Brain microvascular endothelial cell (primary cell): ENCODE results near the gene CNKSR3.

ENCODE experiments used
- DNase-seq: peaks from one replicate; pipeline ENCODE4 v3.0.0-alpha.2; 2020
- H3K27ac ChIP-seq: fragments of 250-450 bp; sonication (Bioruptor Pico); 2 replicates; pipeline ENCODE4 v1.5.1; 2020; ENCODE audit warnings: mild to moderate bottlenecking, moderate library complexity
- H3K27me3 ChIP-seq: fragments of 250-450 bp; sonication (Bioruptor Pico); replicated peaks from 2 replicates; pipeline ENCODE4 v1.5.1; 2020; ENCODE audit warnings: mild to moderate bottlenecking
- H3K36me3 ChIP-seq: fragments of 250-450 bp; sonication (Bioruptor Pico); replicated peaks from 2 replicates; pipeline ENCODE4 v1.5.1; 2020; ENCODE audit warnings: mild to moderate bottlenecking
- H3K4me3 ChIP-seq: 2 replicates; pipeline ENCODE4 v1.5.1; 2011; ENCODE audit warnings: low read depth, mild to moderate bottlenecking, control low read depth, low read length, moderate library complexity
- in situ Hi-C: cut with HindIII; loops from 2 replicates; pipeline ENCODE4 v1.10.0; 2017; ENCODE audit warnings: low sequenced_read_pairs, low pct_ligation_motif_present
- TF ChIP-seq, protein P1 (sequence below): IDR thresholded peaks from 2 replicates; pipeline ENCODE4 v1.5.1; 2011; ENCODE audit warnings: low read depth, mild to moderate bottlenecking, moderate library complexity, low read length, control low read depth, inconsistent platforms; ENCODE audit errors: missing control alignments

The CNKSR3 gene

DNA sequence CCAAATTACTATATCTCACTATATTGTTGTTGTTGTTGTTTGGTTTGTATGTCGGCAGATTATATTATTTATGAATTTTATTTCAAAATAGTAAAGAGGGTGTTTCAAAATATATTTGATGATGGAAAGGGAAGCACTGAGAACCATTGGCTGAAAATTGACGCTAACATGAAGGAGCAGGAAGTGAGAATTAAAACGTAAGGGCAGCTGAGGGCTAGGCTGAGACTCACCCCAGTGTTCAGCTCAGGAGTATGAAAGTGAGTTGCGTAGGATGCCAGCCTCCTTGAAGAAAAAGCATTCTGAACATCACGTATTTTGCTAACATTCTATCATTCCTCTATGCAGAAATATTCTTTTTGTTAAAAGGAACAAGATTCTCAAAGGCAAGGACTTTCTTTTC lies 143.1 kb downstream of the CNKSR3 start:
- Histone ChIP-seq H3K27me3 (no peaks in the 10 kb centered on the region), H3K36me3 (no peaks in the 10 kb centered on the region), H3K4me3 (no peak overlapping the region), H3K27ac (no peak overlapping the region)
- TF ChIP-seq, protein P1, sequence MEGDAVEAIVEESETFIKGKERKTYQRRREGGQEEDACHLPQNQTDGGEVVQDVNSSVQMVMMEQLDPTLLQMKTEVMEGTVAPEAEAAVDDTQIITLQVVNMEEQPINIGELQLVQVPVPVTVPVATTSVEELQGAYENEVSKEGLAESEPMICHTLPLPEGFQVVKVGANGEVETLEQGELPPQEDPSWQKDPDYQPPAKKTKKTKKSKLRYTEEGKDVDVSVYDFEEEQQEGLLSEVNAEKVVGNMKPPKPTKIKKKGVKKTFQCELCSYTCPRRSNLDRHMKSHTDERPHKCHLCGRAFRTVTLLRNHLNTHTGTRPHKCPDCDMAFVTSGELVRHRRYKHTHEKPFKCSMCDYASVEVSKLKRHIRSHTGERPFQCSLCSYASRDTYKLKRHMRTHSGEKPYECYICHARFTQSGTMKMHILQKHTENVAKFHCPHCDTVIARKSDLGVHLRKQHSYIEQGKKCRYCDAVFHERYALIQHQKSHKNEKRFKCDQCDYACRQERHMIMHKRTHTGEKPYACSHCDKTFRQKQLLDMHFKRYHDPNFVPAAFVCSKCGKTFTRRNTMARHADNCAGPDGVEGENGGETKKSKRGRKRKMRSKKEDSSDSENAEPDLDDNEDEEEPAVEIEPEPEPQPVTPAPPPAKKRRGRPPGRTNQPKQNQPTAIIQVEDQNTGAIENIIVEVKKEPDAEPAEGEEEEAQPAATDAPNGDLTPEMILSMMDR, result no peak
- no peak for DNase-seq
- in situ Hi-C loops, result no loop called here

DNA sequence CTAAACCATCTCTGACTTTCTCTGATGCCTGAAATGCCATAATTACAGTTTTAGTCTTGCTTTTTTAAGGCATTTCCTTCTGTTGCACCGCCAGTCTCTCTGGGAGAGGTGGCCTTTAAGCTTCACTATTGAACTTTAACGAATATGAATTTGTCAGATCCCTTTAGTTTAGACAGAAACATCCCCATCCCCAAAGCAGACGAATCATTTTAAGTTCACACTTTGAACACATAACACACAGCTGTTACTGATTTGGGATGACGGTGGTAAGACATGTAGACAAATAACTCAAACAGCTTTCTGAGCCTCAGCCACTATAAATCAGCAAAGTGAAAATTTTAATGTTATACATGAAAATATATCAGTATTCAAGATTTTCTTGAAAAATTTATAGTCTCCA lies 146.7 kb downstream of the CNKSR3 start:
- Histone ChIP-seq H3K27me3 (no peaks in the 10 kb centered on the region), H3K27ac (no peak overlapping the region), H3K36me3 (no peaks in the 10 kb centered on the region), H3K4me3 (no peak overlapping the region)
- DNase-seq, result no peak
- in situ Hi-C loops, result no loop called here
- TF ChIP-seq, protein P1, result no peak

DNA sequence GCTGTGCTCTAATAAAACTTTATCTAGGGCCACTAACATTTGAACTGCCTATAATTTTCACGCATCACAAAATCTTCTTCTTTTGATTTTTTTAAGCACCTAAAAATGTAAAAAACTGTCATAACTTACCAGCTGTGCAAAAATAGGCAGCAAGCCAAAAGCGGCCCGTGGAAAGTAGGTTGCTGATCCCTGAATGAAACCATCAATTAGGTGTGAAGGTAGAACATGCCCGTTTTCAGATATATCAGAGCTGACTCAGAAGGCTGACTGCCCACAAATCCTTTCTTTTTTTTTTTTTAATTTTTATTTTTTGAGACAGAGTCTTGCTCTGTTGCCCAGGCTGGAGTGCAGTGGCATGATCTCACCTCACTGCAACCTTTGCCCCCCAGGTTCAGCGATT lies 149.0 kb downstream of the CNKSR3 start:
- H3K27ac ChIP-seq, result no peak overlapping the region
- H3K27me3 ChIP-seq, result no peaks in the 10 kb centered on the region
- TF ChIP-seq, protein P1, result no peak
- no peak for DNase-seq
- H3K36me3 ChIP-seq, result no peaks in the 10 kb centered on the region
- H3K4me3 ChIP-seq, result no peak overlapping the region
- in situ Hi-C loops, result no loop called here

DNA sequence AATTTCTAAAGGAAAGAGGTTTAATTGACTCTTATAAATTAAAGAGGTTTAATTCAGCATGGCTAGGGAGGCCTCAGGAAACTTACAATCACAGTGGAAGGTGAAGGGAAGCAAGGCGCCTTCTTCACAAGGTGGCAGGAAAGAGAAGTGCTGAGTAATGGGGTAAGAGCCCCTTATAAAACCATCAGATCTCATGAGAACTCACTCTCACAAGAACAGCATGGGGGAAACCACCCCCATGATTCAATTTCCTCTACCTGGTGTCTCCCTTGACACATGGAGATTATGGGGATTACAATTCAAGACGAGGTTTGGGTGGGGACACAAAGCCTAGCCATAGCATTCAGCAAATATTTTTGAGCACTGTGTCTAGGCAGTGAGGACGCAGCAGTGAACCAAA lies 150.0 kb downstream of the CNKSR3 start:
- Histone ChIP-seq H3K27ac (no peak overlapping the region), H3K27me3 (no peaks in the 10 kb centered on the region)
- in situ Hi-C loops, result no loop called here

DNA sequence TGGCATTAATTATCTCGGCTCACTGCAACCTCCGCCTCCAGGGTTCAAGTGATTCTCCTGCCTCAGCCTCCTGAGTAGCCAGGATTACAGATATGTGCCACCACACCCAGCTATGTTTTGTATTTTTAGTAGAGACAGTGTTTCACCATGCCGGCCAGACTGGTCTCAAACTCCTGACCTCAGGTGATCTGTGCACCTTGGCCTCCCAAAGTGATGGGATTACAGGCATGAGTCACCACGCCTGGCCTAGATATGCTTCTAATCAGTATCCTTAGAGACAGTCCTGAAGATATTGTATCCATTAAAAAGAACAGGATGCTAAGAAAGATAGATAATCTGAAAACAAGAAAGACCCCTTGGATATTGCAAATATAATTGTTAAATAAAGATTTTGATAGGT lies 150.8 kb downstream of the CNKSR3 start:
- TF ChIP-seq, protein P1, result no peak
- no peak overlapping the region for H3K4me3 ChIP-seq
- in situ Hi-C loops, result no loop called here
- no peaks in the 10 kb centered on the region for H3K36me3 ChIP-seq
- no peak for DNase-seq
- H3K27ac ChIP-seq, result no peak overlapping the region
- H3K27me3 ChIP-seq, result no peaks in the 10 kb centered on the region

More for the DNA sequence above, 150.0 kb downstream of the CNKSR3 start:
- TF ChIP-seq, protein P1, result no peak
- H3K4me3 ChIP-seq, result no peak overlapping the region
- DNase-seq, result no peak
- H3K36me3 ChIP-seq, result no peaks in the 10 kb centered on the region

DNA sequence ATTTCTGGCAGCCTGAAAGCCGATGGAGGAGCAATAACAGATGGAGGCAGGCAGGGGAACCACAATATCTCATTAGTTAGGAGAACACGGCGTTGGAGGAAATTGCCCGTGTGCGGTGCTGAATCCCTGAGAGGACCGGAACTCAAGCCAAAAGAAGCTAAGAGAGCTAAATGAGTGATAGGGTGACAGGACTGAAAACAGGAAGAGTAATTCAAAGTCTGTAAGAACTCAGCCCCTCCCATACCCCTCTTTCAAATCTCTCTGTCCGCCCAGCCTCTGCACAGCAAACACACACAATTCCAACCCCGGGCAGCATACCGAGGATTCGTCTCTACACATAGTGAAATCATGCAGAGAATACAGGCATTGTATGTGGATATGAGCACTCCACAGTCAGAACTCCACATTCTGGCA lies 151.3 kb downstream of the CNKSR3 start:
- no peaks in the 10 kb centered on the region for H3K36me3 ChIP-seq
- no peak for DNase-seq
- in situ Hi-C loops, result no loop called here
- TF ChIP-seq, protein P1, result no peak
- no peak overlapping the region for H3K4me3 ChIP-seq
- no peaks in the 10 kb centered on the region for H3K27me3 ChIP-seq
- no peak overlapping the region for H3K27ac ChIP-seq
